ENCODE measurements around the gene GALNT18. TPM values are rescaled to one million over a fixed set of nuclear protein-coding genes. Genes with fewer than 3 reads are reported as not detected.

The GALNT18 gene
- total RNA-seq, 1 experiment from 2014 or later = 1.7 TPM

DNA sequence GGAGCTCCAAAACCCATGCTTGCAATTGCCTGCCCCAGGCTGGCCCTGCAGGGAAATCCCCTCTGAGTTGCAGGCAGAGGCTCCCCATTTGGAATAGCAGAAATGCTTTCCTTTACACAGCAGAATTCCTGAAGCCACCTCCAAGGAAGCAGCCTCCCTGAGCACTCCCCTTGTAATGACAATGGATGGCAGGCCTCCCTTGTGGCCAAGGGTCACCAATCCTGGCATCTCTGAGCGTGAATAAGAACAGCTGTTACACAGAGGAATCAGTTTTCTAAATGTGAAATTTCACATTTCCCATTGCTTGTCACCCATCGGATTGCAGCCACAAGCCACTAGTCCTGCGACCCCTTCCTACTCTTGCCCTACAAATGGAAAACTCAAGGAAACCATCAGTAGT is 107.6 kb downstream of the GALNT18 start:
- Histone ChIP-seq H3K4me1 (ENCODE audit: insufficient read depth, low read length) (peaks cover 8% of the 10 kb centered on the region), H3K4ac (ENCODE audit: low read depth, low read length) (no peak overlapping the region), H2BK20ac (ENCODE audit: low read depth, low read length, poor library complexity, severe bottlenecking) (no peak overlapping the region), H3K14ac (ENCODE audit: insufficient read depth, low read length) (no peak overlapping the region), H4K91ac (ENCODE audit: insufficient read length, low read depth, low read length) (no peak overlapping the region), H2BK12ac (ENCODE audit: insufficient read length, low read depth, low read length) (no peak overlapping the region), H3K18ac (ENCODE audit: insufficient read length, low read depth, low read length) (no peak overlapping the region), H3K9me3 (ENCODE audit: control insufficient read depth, low read depth, low read length) (no peaks in the 10 kb centered on the region), H4K5ac (ENCODE audit: insufficient read length, low read depth, low read length) (no peak overlapping the region), H4K20me1 (ENCODE audit: control insufficient read depth, insufficient read depth, insufficient read length) (no peaks in the 10 kb centered on the region), H3K27me3 (ENCODE audit: insufficient read depth, low read length) (no peaks in the 10 kb centered on the region), H2AFZ (ENCODE audit: low read length) (no peak overlapping the region), H2BK5ac (ENCODE audit: insufficient read length, low read length) (no peak overlapping the region), H2BK120ac (ENCODE audit: low read depth, low read length, poor library complexity, severe bottlenecking) (no peak overlapping the region), H3K9ac (ENCODE audit: extremely low read depth, insufficient read length, low read length) (no peak overlapping the region), H3K4me2 (ENCODE audit: insufficient read depth, insufficient read length, low read length) (no peak overlapping the region), H3K23me2 (ENCODE audit: insufficient read length, low read depth, low read length, poor library complexity, severe bottlenecking) (no peaks in the 10 kb centered on the region), H3K79me1 (ENCODE audit: insufficient read depth, low read depth, low read length, poor library complexity, severe bottlenecking) (no peaks in the 10 kb centered on the region), H4K8ac (replicated peaks; ENCODE audit: insufficient read length, low read depth, low read length) (no peak overlapping the region), H3K56ac (ENCODE audit: insufficient read length, low read depth, low read length) (no peak overlapping the region), H3T11ph (ENCODE audit: low read length) (no peak overlapping the region), H2AK5ac (ENCODE audit: insufficient read length, low read length) (no peak overlapping the region), H3K23ac (ENCODE audit: insufficient read length, low read depth, low read length) (no peak overlapping the region), H2BK15ac (ENCODE audit: low read depth, low read length) (peak overlapping the region; percentile 83; the same call in 1 of the 2 replicates), H3K79me2 (ENCODE audit: insufficient read depth, low read length) (no peaks in the 10 kb centered on the region), H3K27ac (ENCODE audit: insufficient read length, low read depth, low read length) (no peak overlapping the region)
- Mint-ChIP-seq H3K4me3 (no peak overlapping the region), H3K36me3 (ENCODE audit: insufficient read depth in 1 of 3, low read depth in 3 of 3) (no peaks in the 10 kb centered on the region), H3K27ac (no peak overlapping the region), H3K9me3 (no peaks in the 10 kb centered on the region), H3K4me1 (peaks cover 23 to 30% of the 10 kb centered on the region in 2 experiments), H3K27me3 (ENCODE audit: low read depth) (no peaks in the 10 kb centered on the region)
- DNase-seq = peak; percentile 46
- no peak for TF ChIP-seq CTCF (conservative IDR thresholded peaks at IDR 0.05)
- no CpG with 5 or more reads among the region's 3 CpGs for WGBS (ENCODE audit: extremely low coverage, insufficient read length, low lambda C conversion rate)
